ENCODE data around the gene PANK4.

Gene PANK4

DNA sequence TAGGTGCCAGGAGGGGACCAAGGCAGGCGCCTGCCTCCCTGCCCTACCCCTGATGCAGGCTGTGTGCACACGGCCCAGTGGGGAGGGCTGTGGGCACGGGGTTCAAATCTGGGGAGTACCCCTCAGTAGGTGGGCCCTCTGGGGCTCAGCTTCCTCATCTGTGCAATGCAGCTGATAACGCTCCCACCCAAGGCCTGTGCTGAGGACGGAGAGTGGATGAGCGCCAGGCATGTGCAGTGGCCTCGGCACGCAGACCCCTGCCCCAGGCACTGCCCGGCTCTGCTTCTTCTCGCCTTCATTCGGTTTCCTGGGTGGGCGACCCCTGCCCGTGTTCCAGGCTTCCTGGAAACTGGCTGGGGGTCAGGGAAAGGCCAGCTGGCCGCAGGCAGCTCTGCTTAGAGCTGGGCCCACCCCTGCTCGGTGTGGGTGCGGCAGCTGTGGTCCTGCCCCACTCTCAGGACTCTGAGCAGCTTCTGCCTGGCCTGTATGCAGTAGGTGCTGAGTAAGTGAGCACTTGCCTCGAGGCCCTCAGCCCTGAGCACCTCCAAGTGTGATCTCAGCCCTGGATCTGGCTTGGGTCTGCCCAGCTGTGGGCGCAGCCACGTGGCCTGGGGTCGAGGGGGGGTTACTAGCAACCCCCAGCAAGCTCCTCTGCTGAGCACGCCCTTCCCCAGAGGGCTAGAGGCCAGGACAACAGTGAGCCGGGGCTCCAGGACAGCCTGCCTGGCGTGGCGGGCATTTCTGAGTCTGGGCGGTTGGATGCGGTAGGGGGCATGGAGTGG, 17.9 kb upstream of the PANK4 start:
- DNase-seq, result no peak

DNA sequence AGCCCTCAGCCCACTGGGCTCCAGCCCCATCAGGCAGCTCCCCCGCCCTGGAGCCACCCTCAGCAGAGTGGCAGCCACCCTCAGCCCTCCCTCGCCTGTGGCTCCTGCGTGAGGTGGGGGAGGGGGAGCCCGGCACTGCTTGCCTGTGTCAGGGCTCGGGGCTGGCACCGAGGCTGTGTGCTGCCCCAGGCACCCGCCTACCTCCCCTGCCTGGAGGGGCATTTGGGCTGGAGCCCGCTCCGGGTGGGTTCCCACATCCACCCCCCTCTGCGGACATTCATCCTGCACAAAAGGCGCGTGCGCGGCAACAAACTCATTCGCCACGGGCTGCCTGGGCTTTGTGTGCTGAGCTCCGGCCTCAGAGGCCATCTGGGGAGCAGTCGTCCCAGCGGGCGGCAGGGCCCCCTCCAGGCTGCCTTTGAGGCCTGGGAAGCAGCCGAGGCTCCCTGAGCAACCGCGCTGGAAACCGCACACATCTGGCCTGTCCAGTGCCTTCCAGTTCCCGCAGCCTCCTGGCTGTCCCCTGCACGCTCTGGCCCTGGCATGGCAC, 17.2 kb upstream of the PANK4 start:
- DNase-seq, result no peak

GRCh38 chr1:2542246-2542915, 16.0 kb upstream of the PANK4 start:
- no peak for DNase-seq

GRCh38 chr1:2541619-2542245, 15.3 kb upstream of the PANK4 start:
- no peak for DNase-seq

DNA sequence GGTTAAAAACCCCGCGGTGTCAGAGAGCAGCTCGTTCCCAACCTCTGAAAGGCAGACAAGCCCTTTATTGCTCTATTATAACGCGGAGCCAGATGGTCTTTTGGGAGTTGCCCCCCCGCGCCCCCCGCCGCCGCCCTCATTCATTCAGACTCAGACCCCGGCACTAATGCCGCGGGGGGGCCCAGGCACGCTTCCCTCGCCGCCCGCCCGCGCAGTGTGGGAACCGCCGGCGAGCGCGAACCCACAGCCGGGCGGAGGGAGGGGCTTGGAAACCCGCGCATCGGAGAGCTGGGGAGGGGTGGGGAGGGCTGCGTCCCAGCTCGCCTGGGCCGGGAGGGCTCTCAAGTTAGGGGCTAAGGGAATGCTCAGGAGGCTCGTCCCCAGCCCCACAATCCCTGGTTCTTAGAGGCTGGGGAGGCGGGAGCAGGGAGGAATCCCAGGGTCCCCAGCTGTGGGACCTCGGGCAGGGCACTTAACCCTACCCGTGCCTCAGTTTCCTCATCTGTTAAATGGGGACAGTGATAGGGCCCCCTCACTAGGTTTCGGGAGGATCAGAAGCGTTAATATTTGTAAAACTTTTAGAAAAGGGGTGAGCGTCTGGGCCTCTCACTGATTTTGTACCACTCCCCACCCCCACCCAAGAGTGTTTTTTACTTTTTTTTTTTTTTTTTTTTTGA, 14.6 kb upstream of the PANK4 start:
- DNase-seq, result no peak

DNA sequence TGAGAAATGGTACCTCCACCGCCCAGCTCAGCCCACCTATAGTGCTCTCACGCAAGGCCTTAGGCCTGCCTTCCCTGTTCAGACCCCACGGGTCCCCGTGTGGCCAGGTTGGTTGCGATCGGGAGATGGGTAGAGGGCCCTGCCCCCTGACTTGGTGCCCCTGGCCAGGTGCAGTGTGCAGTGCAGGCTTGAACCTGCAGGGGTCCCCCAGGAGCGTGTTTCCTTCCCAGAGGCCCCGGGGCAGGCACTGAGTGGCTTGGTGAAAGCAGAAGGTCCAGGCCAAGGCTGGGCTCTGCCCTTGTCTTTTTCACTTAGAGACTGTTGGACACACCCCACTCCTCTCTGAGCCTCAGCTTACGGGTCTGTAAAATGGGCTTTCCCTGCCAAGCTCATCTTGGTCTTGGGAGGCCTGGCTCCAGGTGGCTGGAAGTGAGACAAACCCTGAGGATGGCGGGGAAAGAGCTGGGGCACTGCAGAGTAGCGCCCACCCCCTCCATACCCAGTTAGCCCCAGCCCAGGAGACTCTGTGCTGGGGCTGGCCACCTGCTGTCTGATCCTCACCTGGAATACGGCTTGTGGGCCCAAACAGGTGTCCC, 13.0 kb upstream of the PANK4 start:
- DNase-seq, result peak; percentile 43

DNA sequence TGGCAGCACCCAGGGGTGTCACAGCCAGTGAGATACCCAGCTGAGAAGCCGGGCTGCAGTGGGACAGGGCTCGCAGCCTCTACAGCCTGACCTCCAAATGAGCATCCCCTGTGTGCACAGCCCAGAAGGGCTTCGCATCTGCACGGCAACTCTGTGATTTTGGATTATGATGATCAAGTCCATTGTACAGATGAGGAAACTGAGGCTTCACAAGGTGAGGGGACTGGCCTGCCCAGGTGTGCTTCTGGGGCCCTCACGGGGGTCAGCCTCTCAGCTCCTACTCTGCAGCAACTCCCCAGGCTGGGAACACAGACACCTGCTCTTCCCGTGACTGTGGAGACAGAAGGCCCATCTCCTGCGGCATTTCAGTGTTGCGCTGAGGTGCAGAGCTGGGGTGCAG, 12.5 kb upstream of the PANK4 start:
- DNase-seq, result no peak

- no peak for DNase-seq
Observed at GRCh38 chr1:2538376-2538775, 12.0 kb upstream of the PANK4 start.

DNA sequence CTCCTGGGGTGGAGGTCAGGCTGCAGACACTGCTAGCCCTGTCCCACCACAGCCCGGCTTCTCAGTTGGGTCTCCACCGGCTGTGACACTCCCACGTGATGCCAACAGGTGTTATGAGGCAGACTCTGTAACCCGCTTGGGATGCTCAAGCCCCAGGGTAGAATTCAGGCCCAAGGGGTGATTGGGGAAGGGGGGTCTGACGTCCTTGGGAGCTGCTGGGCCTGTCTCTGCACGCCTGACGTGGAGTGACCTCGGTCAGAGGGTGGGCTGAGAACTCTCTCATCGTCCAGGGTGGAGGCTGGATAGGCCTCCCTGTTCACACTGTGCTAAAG, 11.4 kb upstream of the PANK4 start:
- DNase-seq, result no peak

DNA sequence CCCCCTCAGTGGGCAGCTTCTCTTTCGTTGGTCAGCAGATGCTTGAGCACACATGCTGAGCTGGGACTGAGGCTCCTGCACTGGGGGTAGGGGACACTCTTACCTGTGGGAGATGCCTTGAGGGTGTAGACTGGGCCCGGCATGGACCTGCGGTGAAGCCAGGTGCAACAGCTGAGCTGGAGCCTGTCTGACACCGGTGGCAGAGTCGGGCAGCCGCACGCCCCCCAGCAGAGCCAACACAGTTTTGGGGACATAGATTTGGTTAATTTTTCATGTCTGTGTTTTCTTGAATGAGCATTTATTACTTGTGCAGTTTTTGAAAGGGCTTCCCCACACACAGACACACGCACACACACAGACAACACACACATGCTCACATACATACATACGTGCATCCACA, 9.6 kb upstream of the PANK4 start:
- DNase-seq, result no peak

DNA sequence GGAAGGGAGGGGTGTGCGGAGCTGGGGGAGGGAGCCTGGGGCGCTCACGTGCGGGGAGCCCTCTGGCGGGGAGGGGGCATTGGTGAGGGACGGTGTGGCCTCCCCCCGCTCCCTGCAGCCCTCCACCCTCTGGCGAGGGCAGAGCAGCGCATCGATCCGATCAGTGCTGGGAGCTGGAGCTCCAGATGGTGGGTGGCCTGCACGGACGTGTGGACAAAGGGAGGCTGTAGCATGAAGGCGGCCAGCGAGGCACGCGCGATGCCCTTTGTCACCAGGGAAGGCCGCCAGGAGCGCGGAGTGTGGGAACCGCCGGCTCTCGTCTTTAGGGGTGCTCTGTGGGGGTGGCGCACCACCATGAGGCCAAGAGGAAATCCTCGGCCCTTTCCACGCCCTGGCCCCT, 9.1 kb upstream of the PANK4 start:
- DNase-seq, result no peak

DNA sequence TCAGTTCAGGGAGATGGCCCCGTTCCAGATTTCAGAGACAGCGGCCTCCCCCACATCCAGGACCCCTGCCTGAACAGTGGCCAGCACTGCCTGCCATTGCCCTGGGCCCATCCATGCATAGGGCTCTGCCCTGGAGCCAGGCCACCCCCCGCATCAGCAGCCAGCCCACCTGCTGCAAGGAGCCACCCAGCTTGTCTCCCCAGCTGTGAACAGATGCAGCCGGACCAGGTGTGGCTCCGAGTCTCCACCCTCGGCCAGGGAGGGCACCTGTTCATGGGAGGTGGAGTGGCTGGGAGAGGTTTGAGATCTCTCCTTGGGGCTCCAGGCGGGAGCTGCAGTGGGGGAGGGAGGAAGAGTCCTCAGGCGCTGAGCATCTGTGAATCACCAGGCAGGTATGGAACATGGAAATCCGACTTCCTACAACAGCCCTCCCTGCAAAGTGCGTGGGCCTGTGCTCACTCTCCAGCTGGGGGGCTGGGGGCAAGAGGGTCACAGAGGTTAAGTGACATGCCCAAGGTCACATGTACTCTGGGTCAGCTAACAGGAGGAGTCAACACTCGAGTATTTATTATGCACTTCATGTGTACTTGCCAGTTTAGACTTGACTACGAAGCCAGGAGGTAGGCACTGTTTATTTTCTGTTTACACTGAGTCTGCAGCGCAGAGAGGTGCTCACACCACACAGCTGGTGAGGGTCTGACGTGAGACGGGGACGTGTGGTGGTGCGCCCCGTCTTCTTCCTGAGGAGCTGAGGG, 8.5 kb upstream of the PANK4 start:
- no peak for DNase-seq

- DNase-seq, result no peak
Observed at GRCh38 chr1:2534315-2534686, 7.9 kb upstream of the PANK4 start.

- no peak for DNase-seq
Observed at GRCh38 chr1:2533365-2533764, 7.0 kb upstream of the PANK4 start.

GRCh38 chr1:2532485-2533160, 6.2 kb upstream of the PANK4 start:
- DNase-seq, result no peak

DNA sequence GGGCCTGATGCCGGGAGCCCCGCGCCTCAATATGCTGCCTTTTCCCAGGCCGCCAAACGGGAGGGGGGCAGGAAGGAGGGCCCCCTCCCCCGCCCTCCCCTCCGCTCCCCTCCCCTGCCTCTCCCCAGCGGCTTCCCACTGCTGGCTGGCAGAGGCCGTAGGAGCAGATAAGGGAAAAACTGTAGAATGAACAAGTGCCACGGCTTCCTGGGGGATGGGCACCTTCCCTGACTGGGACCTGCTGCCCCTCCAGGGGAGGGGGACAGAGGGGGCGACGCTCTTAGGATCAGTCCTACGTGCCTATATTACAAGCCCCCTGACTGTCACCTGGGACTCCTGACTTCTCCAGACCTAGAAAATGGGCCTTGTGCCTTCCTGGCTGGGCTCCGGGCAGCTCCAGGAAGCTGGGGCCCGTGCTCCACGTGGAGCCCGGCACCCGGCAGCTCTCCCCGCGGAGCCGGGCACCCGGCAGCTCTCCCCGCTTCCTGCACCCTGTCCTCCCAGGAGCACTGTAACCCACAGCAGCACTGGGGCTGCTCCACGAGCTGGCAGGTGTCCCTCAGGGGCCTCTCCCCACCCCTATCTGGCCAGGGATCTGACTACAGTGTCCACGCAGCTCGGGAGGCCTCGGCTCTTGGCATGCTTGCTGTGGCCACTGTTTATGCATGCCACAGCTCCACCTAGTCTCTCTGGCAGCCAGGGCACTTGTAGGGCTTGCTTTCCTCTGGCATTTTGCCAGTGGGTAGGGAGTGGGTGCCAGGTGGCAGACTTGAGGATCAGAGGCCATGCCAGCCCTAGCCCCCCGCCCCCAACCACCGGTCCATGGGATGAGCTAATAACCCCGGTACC, 4.3 kb upstream of the PANK4 start:
- no peak for DNase-seq

DNA sequence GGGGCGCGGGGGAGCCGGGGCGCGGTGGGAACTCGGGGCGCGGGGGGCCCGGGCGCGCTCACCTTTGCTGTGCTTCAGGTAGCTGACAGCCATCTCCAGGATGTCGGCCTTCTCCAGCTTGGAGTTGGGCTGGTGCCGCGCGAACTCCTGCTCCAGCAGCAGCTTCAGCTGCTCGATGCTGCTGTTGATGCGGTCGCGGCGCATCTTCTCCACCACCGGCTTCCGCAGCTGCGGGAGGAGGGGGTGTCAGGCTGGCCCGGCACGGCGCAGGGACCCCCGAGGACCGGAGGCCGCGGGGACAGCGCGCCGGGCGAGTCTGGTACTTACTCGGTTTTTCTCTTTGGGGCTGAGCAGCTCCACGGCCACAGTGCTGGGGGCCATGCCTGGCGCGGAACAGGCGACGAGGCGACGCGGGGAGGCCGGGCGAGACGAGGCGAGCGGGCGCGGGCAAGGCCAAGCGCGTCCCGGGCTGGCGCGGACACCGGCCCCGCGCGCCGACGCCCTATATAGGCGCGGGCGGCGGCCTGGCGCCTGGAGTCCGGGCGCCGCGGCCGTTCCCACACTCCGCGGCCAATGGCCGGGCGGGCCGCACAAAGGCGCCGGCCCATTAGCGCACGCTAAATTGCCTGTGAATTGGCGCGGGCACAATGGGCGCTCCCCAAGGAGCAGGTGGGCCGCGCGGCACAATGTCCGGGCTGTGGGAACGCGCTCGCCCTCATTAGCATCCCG, 3.6 kb upstream of the PANK4 start, which contains the start of gene HES5:
Gene HES5, minus strand, starts transcription at position 480 of the 729 bp plus-strand sequence. Its CDS starts 99 bp downstream, at position 381.
- no peak for DNase-seq

GRCh38 chr1:2528966-2529783, 2.8 kb upstream of the PANK4 start:
- no peak for DNase-seq

DNA sequence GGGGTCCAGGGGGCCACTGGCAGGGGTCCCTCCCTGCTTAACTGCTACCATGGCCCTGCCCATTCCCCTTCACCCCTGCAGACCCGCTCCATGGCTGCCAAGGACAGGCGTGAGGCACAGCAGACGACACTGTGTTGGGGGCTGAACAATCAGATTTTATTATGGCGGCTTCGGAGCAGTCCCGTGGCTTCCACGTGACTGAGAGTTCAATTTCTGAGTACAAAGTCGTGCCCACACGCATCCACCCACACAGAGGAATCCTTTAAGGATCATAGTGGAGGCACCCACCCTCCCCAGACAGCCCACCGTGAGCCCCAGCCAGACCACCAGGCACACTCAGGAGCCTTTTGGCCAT, 2.2 kb upstream of the PANK4 start:
- DNase-seq, result no peak

Measured in stimulated activated CD4-positive, alpha-beta T cell treated with anti-CD3 and anti-CD28 coated beads, Interleukin-1b, Interleukin-23, amount 100 ng/mL, for 48 hours (primary cell).